ENCODE data around the gene EBP.

EBP gene

DNA sequence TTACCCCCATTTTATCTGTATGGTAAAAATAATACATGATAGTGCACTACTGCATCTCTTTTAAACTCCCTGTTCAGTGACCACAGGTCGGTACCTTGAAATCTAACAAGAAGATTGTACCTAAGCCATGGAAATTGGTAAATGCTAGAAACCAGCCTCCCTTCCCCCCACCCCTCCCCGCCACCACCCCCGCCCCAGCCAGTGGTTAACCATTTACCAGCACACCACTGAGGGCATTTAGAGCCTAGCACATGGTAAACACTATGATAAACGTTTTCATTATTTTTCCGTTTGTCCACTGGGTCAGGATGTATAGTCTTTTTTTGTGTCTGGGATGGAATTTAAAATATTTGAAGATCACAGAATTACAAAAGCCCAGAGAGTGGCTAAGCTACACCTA lies 46.3 kb upstream of the EBP start:
- TF ChIP-seq, protein P1, sequence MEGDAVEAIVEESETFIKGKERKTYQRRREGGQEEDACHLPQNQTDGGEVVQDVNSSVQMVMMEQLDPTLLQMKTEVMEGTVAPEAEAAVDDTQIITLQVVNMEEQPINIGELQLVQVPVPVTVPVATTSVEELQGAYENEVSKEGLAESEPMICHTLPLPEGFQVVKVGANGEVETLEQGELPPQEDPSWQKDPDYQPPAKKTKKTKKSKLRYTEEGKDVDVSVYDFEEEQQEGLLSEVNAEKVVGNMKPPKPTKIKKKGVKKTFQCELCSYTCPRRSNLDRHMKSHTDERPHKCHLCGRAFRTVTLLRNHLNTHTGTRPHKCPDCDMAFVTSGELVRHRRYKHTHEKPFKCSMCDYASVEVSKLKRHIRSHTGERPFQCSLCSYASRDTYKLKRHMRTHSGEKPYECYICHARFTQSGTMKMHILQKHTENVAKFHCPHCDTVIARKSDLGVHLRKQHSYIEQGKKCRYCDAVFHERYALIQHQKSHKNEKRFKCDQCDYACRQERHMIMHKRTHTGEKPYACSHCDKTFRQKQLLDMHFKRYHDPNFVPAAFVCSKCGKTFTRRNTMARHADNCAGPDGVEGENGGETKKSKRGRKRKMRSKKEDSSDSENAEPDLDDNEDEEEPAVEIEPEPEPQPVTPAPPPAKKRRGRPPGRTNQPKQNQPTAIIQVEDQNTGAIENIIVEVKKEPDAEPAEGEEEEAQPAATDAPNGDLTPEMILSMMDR (IDR thresholded peaks at IDR 0.05; ENCODE audit: borderline replicate concordance, control extremely low read depth, extremely low read depth, insufficient read depth, missing control alignments) = no peak
- in situ Hi-C loops (cut with MboI; ENCODE audit: low sequenced_read_pairs, unreplicated experiment) = no loop called here
- DNase-seq (ENCODE audit: low spot score) = no peak

DNA sequence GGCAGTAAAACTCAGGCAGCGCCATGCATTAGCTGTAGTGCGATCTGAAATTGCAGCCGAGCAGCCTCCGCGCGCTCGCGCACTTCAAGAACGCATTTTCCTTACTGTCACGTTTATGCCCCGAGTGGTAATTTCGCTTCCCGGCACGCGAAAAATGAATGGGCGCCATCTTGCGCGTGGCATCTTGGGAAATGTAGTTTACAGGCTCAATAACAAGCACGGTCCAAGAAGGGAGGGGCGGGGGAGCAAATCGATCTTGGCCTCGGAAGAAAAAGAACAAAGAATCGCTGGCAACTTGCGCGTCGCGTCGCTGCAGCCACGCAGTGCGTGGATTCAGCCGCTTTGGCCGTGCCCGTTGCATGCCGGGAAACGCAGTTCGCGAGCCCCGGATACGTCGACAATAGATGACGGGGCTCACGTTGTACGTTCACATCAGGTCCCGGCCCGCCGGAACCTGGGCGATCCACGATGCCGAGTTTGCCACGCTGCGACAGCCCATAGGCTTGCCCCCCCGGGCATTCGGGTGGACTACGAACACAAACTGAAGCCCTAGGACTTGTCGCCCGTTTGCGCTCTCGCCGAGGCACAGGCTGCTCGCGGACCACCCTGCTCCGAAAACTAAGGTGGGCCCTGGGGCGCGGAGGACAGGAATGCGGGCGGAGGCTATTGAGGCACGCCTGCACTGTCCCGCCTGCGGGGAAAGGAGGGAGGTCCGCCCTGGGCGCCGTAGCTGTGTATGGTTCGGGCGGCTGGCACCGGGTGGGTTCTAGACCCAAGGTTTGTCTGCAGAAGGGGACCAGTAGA lies 45.6 kb upstream of the EBP start, which contains the start of gene FTSJ1:
Gene FTSJ1 (plus strand): TSS at position 426 of the 804 bp plus-strand sequence. CDS start 1,849 bp downstream, outside the sequence.
- peak; percentile 87 for DNase-seq (ENCODE audit: low spot score)
- in situ Hi-C loops (cut with MboI; ENCODE audit: low sequenced_read_pairs, unreplicated experiment) = no loop called here
- TF ChIP-seq, protein P1 (IDR thresholded peaks at IDR 0.05; ENCODE audit: borderline replicate concordance, control extremely low read depth, extremely low read depth, insufficient read depth, missing control alignments) = no peak

DNA sequence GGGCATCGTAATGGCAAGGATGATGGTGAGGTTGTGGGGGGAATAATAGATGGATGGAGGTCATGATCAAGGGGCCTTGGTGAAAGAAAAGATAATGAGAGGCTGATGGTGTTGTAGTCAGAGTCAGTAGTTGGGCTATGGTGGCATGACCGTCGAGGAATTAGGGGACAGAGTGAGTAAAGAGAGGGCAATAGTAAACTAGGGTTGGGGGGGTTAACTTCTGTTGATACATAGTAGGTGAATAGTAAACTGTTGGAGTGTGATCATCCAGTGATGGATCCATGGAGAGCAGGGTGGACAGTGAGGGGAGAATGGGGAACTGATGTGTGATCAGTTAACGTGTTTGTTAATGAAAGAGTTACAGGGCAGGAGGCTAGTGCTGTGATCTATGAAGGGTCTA lies 44.7 kb upstream of the EBP start:
- DNase-seq (ENCODE audit: low spot score) = no peak
- TF ChIP-seq, protein P1 (IDR thresholded peaks at IDR 0.05; ENCODE audit: borderline replicate concordance, control extremely low read depth, extremely low read depth, insufficient read depth, missing control alignments) = no peak
- in situ Hi-C loops (cut with MboI; ENCODE audit: low sequenced_read_pairs, unreplicated experiment) = no loop called here

DNA sequence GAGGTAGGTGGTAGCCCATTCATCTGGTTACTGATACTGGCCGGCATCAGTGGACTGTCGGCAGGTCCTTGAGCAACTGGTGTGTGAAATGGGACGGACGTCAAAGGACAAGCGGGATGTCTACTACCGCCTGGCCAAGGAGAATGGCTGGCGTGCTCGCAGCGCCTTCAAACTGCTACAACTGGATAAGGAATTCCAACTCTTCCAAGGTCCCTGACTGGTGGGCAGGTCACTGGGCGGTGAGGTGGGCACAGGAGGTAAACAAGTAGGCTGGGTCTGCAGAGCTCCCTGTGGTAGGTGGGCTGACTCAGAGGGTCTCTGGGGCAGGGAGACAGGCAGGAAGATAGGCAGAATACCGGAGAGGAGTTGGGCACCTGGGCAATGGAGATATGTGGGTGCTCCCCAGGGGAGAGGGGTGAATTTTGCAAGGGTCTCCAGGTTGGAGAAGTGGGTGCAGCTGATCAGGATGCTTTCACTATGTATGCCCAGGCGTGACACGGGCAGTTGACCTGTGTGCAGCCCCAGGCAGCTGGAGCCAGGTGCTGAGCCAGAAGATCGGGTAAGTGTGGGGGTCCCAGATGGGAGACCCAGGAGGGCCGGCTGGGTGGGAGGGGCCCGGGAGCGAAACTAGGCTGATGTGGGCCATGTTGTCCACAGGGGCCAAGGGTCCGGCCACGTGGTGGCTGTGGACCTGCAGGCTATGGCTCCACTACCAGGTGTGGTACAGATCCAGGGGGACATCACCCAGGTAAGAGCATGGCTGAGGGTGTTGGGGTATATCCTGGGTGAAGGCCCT lies 43.5 kb upstream of the EBP start:
- in situ Hi-C loops (cut with MboI; ENCODE audit: low sequenced_read_pairs, unreplicated experiment) = no loop called here
- TF ChIP-seq, protein P1 (IDR thresholded peaks at IDR 0.05; ENCODE audit: borderline replicate concordance, control extremely low read depth, extremely low read depth, insufficient read depth, missing control alignments) = no peak

DNA sequence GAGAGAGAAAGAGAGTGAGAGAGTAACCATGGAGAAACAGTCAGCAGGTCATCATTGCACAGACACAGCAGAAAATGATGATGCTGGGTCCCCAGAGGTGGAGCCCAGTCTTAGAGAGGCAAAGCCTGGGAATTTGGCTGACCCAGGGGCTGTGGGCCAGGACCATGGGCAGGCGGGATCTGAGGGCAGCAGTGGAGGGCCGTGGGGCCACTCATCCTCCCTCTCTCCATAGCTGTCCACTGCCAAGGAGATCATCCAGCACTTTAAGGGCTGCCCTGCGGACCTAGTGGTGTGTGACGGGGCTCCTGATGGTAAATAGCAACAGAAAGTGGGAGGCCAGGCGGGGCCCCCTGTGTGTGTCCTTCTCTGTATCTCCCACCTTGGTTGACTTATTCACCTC lies 42.8 kb upstream of the EBP start:
- DNase-seq (ENCODE audit: low spot score) = no peak
- TF ChIP-seq, protein P1 (IDR thresholded peaks at IDR 0.05; ENCODE audit: borderline replicate concordance, control extremely low read depth, extremely low read depth, insufficient read depth, missing control alignments) = no peak
- in situ Hi-C loops (cut with MboI; ENCODE audit: low sequenced_read_pairs, unreplicated experiment) = no loop called here

More for the DNA sequence above, 43.5 kb upstream of the EBP start:
- no peak for DNase-seq (ENCODE audit: low spot score)

DNA sequence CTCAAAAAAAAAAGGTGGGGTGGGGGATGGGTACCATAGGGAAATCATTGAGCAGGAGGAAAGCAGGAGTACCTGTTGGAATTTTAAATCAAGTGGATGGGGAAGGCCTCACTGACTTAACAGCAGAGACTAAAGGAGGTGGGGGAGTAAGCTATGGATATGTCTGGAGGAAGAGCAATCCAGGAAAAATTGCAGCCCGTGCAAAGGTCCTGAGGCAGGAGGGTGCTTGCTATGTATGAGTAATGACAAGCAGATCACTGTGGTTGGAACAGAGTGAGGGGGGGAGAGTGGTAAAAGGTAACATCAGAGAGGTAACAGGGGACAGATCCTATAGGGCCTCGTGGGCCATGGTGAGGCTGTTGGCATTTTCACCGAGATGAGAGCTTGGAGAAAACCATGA lies 41.5 kb upstream of the EBP start:
- in situ Hi-C loops (cut with MboI; ENCODE audit: low sequenced_read_pairs, unreplicated experiment) = no loop called here
- no peak for DNase-seq (ENCODE audit: low spot score)
- TF ChIP-seq, protein P1 (IDR thresholded peaks at IDR 0.05; ENCODE audit: borderline replicate concordance, control extremely low read depth, extremely low read depth, insufficient read depth, missing control alignments) = no peak

Data from GM13976 (cell line).